H1 (cell line): ENCODE measurements around the gene MXD1. TPM values are rescaled to one million over a fixed set of nuclear protein-coding genes. Genes with fewer than 3 reads are reported as not detected.

ENCODE experiments used
- CTCF ChIA-PET: fragments of 300-600 bp; sonication (Branson Sonifier 250); formaldehyde crosslinking; loops from one replicate; lab custom pipeline; 2021; ENCODE audit not compliant: partially characterized antibody; lab: Charles Lee
- POLR2A ChIA-PET: fragments of 300-600 bp; sonication (Branson Sonifier 250); formaldehyde crosslinking; loops from one replicate; lab custom pipeline; 2021; ENCODE audit warnings: inconsistent platforms; ENCODE audit not compliant: partially characterized antibody; lab: Charles Lee
- DNase-seq, 2 experiments: peaks; one replicate each; pipeline versions ENCODE4 v3.0.0 to v3.0.0-alpha.2; 2010 to 2022; ENCODE audit warnings: low spot score in 2 of 2, low read depth in 1 of 2, mixed read lengths in 1 of 2
- FAIRE-seq: peaks from 2 replicates; lab custom pipeline; 2011; peaks lifted over from hg19 to GRCh38; lab: Jason Lieb, UNC
- H2AFZ ChIP-seq: 2 replicates; pipeline ENCODE4 v1.8.1; 2012; ENCODE audit warnings: low read length, inconsistent platforms
- H2AK5ac ChIP-seq: 2 replicates; pipeline ENCODE4 v1.6.1; 2013; ENCODE audit warnings: low read depth, low read length
- H2BK120ac ChIP-seq: replicated peaks from 2 replicates; pipeline ENCODE3; 2013; ENCODE audit warnings: low read depth, low read length, inconsistent platforms
- H2BK12ac ChIP-seq: 2 replicates; pipeline ENCODE4 v1.6.1; 2013; ENCODE audit warnings: low read depth, low read length
- H2BK15ac ChIP-seq: 2 replicates; pipeline ENCODE4 v1.6.1; 2013; ENCODE audit warnings: low read length
- H2BK20ac ChIP-seq: 2 replicates; pipeline ENCODE4 v1.6.1; 2013; ENCODE audit warnings: low read length
- H2BK5ac ChIP-seq: 2 replicates; pipeline ENCODE4 v1.6.1; 2013; ENCODE audit warnings: low read depth, low read length
- H3K14ac ChIP-seq: 2 replicates; pipeline ENCODE4 v1.6.1; 2013; ENCODE audit warnings: inconsistent platforms; ENCODE audit not compliant: insufficient read length
- H3K18ac ChIP-seq: 2 replicates; pipeline ENCODE4 v1.6.1; 2013; ENCODE audit warnings: low read length; ENCODE audit errors: extremely low read depth
- H3K23ac ChIP-seq: 2 replicates; pipeline ENCODE4 v1.6.1; 2013; ENCODE audit warnings: inconsistent platforms; ENCODE audit not compliant: insufficient read length
- H3K23me2 ChIP-seq: 2 replicates; pipeline ENCODE4 v1.6.1; 2013; ENCODE audit warnings: low read depth, low read length
- H3K27ac ChIP-seq: 2 replicates; pipeline ENCODE4 v1.6.1; 2011; ENCODE audit warnings: low read depth, low read length, inconsistent platforms
- H3K27me3 ChIP-seq, 4 experiments: replicated peaks in 1 of 4; 1 replicate in 1 of 4; 2 replicates in 3 of 4; pipeline versions ENCODE4 v1.6.1 to v1.8.1; 2011 to 2013; ENCODE audit warnings: low read length in 3 of 4, mild to moderate bottlenecking in 3 of 4, inconsistent platforms in 2 of 4, mixed read lengths in 2 of 4, moderate library complexity in 1 of 4; ENCODE audit not compliant: control insufficient read depth in 3 of 4, insufficient read depth in 3 of 4; ENCODE audit errors: extremely low read depth in 1 of 4
- H3K36me3 ChIP-seq, 4 experiments: 2 replicates each; pipeline versions ENCODE4 v1.6.1 to v1.8.1; 2011 to 2013; ENCODE audit warnings: mild to moderate bottlenecking in 4 of 4, low read length in 3 of 4, moderate library complexity in 2 of 4, control low read depth in 1 of 4, inconsistent platforms in 1 of 4; ENCODE audit not compliant: insufficient read depth in 4 of 4, control insufficient read depth in 2 of 4
- H3K4ac ChIP-seq: replicated peaks from 2 replicates; pipeline ENCODE3; 2013; ENCODE audit warnings: low read length, low read depth, mixed read lengths, inconsistent platforms; ENCODE audit not compliant: insufficient read length
- H3K4me1 ChIP-seq, 4 experiments: replicated peaks in 1 of 4; 1 replicate in 1 of 4; 2 replicates in 3 of 4; pipeline versions ENCODE4 v1.6.1 to v1.8.1; 2011 to 2013; ENCODE audit warnings: low read length in 3 of 4, inconsistent platforms in 2 of 4, mixed read lengths in 1 of 4; ENCODE audit not compliant: insufficient read depth in 4 of 4, control insufficient read depth in 3 of 4
- H3K4me2 ChIP-seq, 2 experiments: 2 replicates each; pipeline versions ENCODE4 v1.6.1 to v1.8.1; 2011 to 2013; ENCODE audit warnings: low read depth in 2 of 2, low read length in 2 of 2, control low read depth in 1 of 2, inconsistent platforms in 1 of 2, mild to moderate bottlenecking in 1 of 2; ENCODE audit not compliant: insufficient read depth in 1 of 2
- H3K4me3 ChIP-seq, 4 experiments: fragments of 200-600, 300-600 bp in 1 of 4; sonication (generic), shearing (Covaris generic), sonication (Bioruptor Twin) in 1 of 4; 2 replicates each; pipeline versions ENCODE4 v1.5.1 to v1.8.1; 2011 to 2016; ENCODE audit warnings: low read length in 4 of 4, low read depth in 3 of 4, control low read depth in 2 of 4, inconsistent platforms in 2 of 4, mild to moderate bottlenecking in 2 of 4, mixed read lengths in 1 of 4, moderate library complexity in 1 of 4; ENCODE audit not compliant: insufficient read depth in 2 of 4; ENCODE audit errors: extremely low read depth in 1 of 4
- H3K56ac ChIP-seq: replicated peaks from 2 replicates; pipeline ENCODE3; 2013; ENCODE audit warnings: low read depth, mild to moderate bottlenecking, mixed read lengths, low read length, inconsistent platforms; ENCODE audit not compliant: insufficient read length
- H3K79me1 ChIP-seq: 2 replicates; pipeline ENCODE4 v1.6.1; 2013; ENCODE audit warnings: low read depth, low read length, control low read depth
- H3K79me2 ChIP-seq, 2 experiments: 2 replicates each; pipeline versions ENCODE4 v1.6.1 to v1.8.1; 2012 to 2013; ENCODE audit warnings: low read length in 2 of 2, mild to moderate bottlenecking in 2 of 2, inconsistent platforms in 1 of 2; ENCODE audit not compliant: insufficient read depth in 2 of 2, control insufficient read depth in 1 of 2
- H3K9ac ChIP-seq, 4 experiments: replicated peaks in 1 of 4; 1 replicate in 1 of 4; 2 replicates in 3 of 4; pipeline versions ENCODE4 v1.6.1 to v1.8.1; 2011 to 2013; ENCODE audit warnings: low read depth in 3 of 4, low read length in 3 of 4, control low read depth in 2 of 4, mild to moderate bottlenecking in 2 of 4, moderate library complexity in 2 of 4, inconsistent platforms in 1 of 4; ENCODE audit errors: extremely low read depth in 1 of 4
- H3K9me3 ChIP-seq, 2 experiments: 2 replicates each; pipeline versions ENCODE4 v1.6.1 to v1.8.1; 2012 to 2013; ENCODE audit warnings: mild to moderate bottlenecking in 2 of 2, moderate library complexity in 2 of 2, control low read depth in 1 of 2, inconsistent platforms in 1 of 2, low read depth in 1 of 2, low read length in 1 of 2, mixed read lengths in 1 of 2; ENCODE audit not compliant: insufficient read depth in 2 of 2
- H4K20me1 ChIP-seq, 2 experiments: replicated peaks in 1 of 2; 2 replicates each; pipeline versions ENCODE3 to v1.8.1; 2011 to 2013; ENCODE audit warnings: inconsistent platforms in 2 of 2, low read length in 2 of 2, mild to moderate bottlenecking in 1 of 2; ENCODE audit not compliant: insufficient read depth in 2 of 2, control insufficient read depth in 1 of 2
- H4K5ac ChIP-seq: 2 replicates; pipeline ENCODE4 v1.6.1; 2013; ENCODE audit warnings: low read length, low read depth, mixed read lengths, inconsistent platforms; ENCODE audit not compliant: insufficient read length
- H4K8ac ChIP-seq: 2 replicates; pipeline ENCODE4 v1.8.0; 2013; ENCODE audit warnings: mild to moderate bottlenecking, moderate library complexity, low read length, inconsistent platforms; ENCODE audit not compliant: insufficient read depth; ENCODE audit errors: extremely low read depth
- H4K91ac ChIP-seq: replicated peaks from 2 replicates; pipeline ENCODE3; 2013; ENCODE audit warnings: low read length, mixed read lengths, inconsistent platforms; ENCODE audit not compliant: insufficient read length
- BACH1 ChIP-seq: IDR thresholded peaks from 2 replicates; pipeline ENCODE4 v1.6.1; 2012; ENCODE audit warnings: low read length, improper control_type of control experiment
- JUN ChIP-seq: IDR thresholded peaks from 2 replicates; pipeline ENCODE4 v1.6.1; 2011; ENCODE audit warnings: low read depth, mild to moderate bottlenecking, improper control_type of control experiment, low read length
- WGBS, 2 experiments: shearing (Covaris generic) in 1 of 2; methylation state at CpG; one replicate each; pipeline versions ENCODE4 v1.1.6 to v1.1.7; 2013 to 2015; ENCODE audit warnings: low lambda C conversion rate in 2 of 2, mixed read lengths in 2 of 2, inconsistent platforms in 1 of 2, low coverage in 1 of 2, missing lambda C conversion rate in 1 of 2; ENCODE audit not compliant: insufficient replicate concordance in 2 of 2, insufficient coverage in 1 of 2, insufficient read length in 1 of 2; ENCODE audit errors: extremely low coverage in 1 of 2, missing lambda C conversion rate in 1 of 2; 5-methylcytosine and 5-hydroxymethylcytosine counted together
- polyA plus RNA-seq, 7 experiments: library from polyadenylated mRNA; depleted of rRNA in 3 of 7; stranded (reverse) in 5 of 7; unstranded in 2 of 7; fragments of >200 nt in 5 of 7; fragments of 200-250 nt in 2 of 7; gene quantifications; 1 replicate in 5 of 7; 2 replicates in 1 of 7; 4 replicates in 1 of 7; pipeline versions ENCODE4 v1.2.1 to v1.2.3, GENCODE V29; 2011 to 2013; ENCODE audit warnings: missing spikeins in 2 of 7, mixed read lengths in 2 of 7
- total RNA-seq: library from RNA; stranded (reverse); fragmentation: NEBNext Ultra II Directional; extraction: Animal tissue kit (Norgen Biotek cat#: 25700); gene quantifications from 2 replicates; pipeline ENCODE4 v1.2.1, GENCODE V29; 2021

The MXD1 gene
- total and polyA plus RNA-seq, 2 of the 8 experiments (the other 6 are each of a cell fraction or from before 2014, with no cell fraction given): 1.6 to 2.6 TPM

GRCh38 chr2:69947325-69947931 lies 32.5 kb downstream of the MXD1 start:
- ChIA-PET CTCF (interaction anchor here (0.7 to 1.4 kb wide), 3 partner anchors 33 to 118 kb away, joined by 3 to 5 read pairs (median 3); partner anchors contain the start of gene MXD1), POLR2A (interaction anchor here (1.0 kb wide), 1 partner anchor 34 kb away, joined by 5 read pairs; no protein-coding TSS in a partner anchor)
- Histone ChIP-seq H3K27me3 (no peaks in the 10 kb centered on the region; a peak in 1 of 7 replicates), H3K9me3 (no peaks in the 10 kb centered on the region), H2BK12ac (no peak overlapping the region), H3K27ac (no peak overlapping the region), H2AFZ (no peak overlapping the region), H4K5ac (no peak overlapping the region), H4K91ac (no peak overlapping the region), H3K4me1 (peaks cover 0 to 3% (median 0%) of the 10 kb centered on the region in 4 experiments; a peak in 1 of 7 replicates), H3K23ac (no peak overlapping the region), H2BK15ac (no peak overlapping the region), H4K20me1 (no peaks in the 10 kb centered on the region), H2BK120ac (no peak overlapping the region), H3K23me2 (no peaks in the 10 kb centered on the region), H2AK5ac (no peak overlapping the region), H3K56ac (no peak overlapping the region), H3K4ac (no peak overlapping the region), H4K8ac (no peak overlapping the region), H3K36me3 (no peaks in the 10 kb centered on the region), H3K14ac (no peak overlapping the region), H2BK5ac (no peak overlapping the region), H3K79me1 (no peaks in the 10 kb centered on the region), H3K4me2 (no peak overlapping the region), H3K9ac (no peak overlapping the region), H2BK20ac (no peak overlapping the region), H3K4me3 (no peak overlapping the region), H3K18ac (no peak overlapping the region), H3K79me2 (no peaks in the 10 kb centered on the region)
- 96% methylated on average over 4 of the region's 4 CpGs; no CpG with 5 or more reads in 1 of the 2 experiments for WGBS, 2 experiments
- FAIRE-seq (no peak), DNase-seq (no peak)
- TF ChIP-seq JUN (no peak), BACH1 (no peak)
